HUES64 (cell line): ENCODE results near the gene DGKI.

Experiments
- H3K27ac ChIP-seq: 2 replicates; pipeline ENCODE4 v1.7.0; 2013; ENCODE audit warnings: low read depth, low read length, inconsistent platforms
- H3K27me3 ChIP-seq: 2 replicates; pipeline ENCODE4 v1.6.1; 2013; ENCODE audit warnings: mild to moderate bottlenecking, low read length; ENCODE audit not compliant: insufficient read depth
- H3K36me3 ChIP-seq: 2 replicates; pipeline ENCODE4 v1.6.1; 2013; ENCODE audit warnings: mild to moderate bottlenecking, low read length; ENCODE audit not compliant: insufficient read depth
- H3K4me1 ChIP-seq: 2 replicates; pipeline ENCODE4 v1.6.1; 2013; ENCODE audit warnings: mild to moderate bottlenecking, low read length, moderate library complexity; ENCODE audit not compliant: insufficient read depth
- H3K4me3 ChIP-seq: 2 replicates; pipeline ENCODE4 v1.5.1; 2013; ENCODE audit warnings: mild to moderate bottlenecking, low read length, moderate library complexity
- H3K9ac ChIP-seq: 2 replicates; pipeline ENCODE4 v1.6.1; 2013; ENCODE audit warnings: mild to moderate bottlenecking, low read depth, low read length
- H3K9me3 ChIP-seq: 2 replicates; pipeline ENCODE4 v1.6.1; 2013; ENCODE audit warnings: low read depth, low read length; ENCODE audit not compliant: insufficient read depth
- WGBS: fragments of 150-250, 120-280 bp; methylation state at CpG from one replicate; pipeline ENCODE4 v1.1.7; 2013; ENCODE audit warnings: missing lambda C conversion rate; 5-methylcytosine and 5-hydroxymethylcytosine counted together

Gene DGKI

DNA sequence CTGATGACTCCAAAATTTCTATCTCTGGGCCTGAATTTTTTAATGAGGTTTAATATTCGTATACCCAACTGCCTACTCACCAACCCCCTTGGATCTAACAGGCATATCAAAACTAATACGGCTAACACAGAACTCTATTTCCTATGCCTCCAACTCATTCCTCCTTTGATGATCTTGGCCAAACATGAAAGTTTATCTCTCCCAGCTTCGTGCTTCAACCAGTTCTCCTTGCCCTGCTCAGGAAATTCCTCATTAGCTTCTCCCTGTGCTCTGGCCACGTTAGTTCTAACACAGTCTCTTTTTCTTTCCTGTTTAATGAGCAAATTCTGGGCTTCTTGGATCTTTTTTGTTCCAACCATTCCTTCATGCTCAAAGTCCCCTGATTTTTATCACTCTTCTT is 364.3 kb downstream of the DGKI start:
- 89% methylated on average over 4 of the region's 4 CpGs for WGBS
- H3K27me3 ChIP-seq: no peaks in the 10 kb centered on the region
- no peaks in the 10 kb centered on the region for H3K4me1 ChIP-seq
- no peaks in the 10 kb centered on the region for H3K9me3 ChIP-seq
- no peak overlapping the region for H3K9ac ChIP-seq
- no peak overlapping the region for H3K27ac ChIP-seq
- H3K4me3 ChIP-seq: no peak overlapping the region
- H3K36me3 ChIP-seq: no peaks in the 10 kb centered on the region

DNA sequence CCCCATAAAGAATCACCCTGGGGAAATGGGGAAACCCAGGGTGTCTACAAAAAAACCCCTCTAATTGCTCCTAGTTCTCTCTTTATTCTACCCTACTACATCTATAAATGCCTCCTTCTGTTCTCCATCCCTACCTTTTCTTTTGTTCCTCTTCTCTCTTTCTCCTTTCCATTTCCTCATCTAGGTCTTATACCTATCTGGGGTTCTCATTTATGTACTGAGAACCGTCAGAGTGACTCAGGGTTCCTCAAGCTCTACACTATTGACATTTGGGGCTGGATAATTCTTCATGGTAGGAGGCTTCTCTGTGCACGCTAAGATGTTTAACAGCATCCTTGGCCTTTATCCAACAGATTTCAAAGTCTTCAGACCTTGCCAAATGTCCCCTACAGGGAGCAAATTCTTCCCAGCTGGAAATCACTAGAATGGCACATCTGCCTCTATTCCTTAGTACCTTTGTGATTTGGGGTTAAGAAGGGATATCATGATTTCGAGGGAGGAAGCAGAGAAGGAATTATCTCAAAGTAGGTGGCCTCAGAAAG is 365.9 kb downstream of the DGKI start:
- H3K4me3 ChIP-seq: no peak overlapping the region
- no peaks in the 10 kb centered on the region for H3K36me3 ChIP-seq
- no peaks in the 10 kb centered on the region for H3K4me1 ChIP-seq
- no peaks in the 10 kb centered on the region for H3K9me3 ChIP-seq
- H3K27me3 ChIP-seq: no peaks in the 10 kb centered on the region
- H3K9ac ChIP-seq: no peak overlapping the region
- H3K27ac ChIP-seq: no peak overlapping the region
- 85% methylated on average over 3 of the region's 3 CpGs for WGBS

- Histone ChIP-seq H3K4me3 (no peak overlapping the region), H3K27me3 (no peaks in the 10 kb centered on the region), H3K9ac (no peak overlapping the region), H3K9me3 (no peaks in the 10 kb centered on the region), H3K4me1 (no peaks in the 10 kb centered on the region), H3K36me3 (no peaks in the 10 kb centered on the region), H3K27ac (no peak overlapping the region)
- WGBS: 100% methylated on average over 1 of the region's 1 CpG
These were observed 366.4 kb downstream of the DGKI start for GRCh38 chr7:137480401-137480800.

DNA sequence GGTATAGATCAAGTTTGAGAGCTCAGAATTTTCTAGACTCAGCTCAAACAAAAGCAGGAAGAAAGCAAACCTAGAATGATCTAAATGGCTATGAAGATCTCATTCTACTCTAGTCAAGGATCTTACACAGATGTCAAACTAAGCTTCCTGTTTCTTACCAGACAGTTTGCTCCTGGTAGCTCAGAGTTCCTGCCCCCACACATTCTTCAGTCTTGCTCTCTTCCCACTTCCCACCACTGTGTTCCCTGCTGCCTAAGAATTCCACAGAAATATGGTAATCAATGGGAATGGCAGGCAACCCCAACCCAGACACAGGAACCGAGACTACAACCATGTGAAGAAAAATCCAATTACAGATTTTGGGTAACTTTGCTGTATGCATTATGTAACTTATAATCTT is 369.8 kb downstream of the DGKI start:
- WGBS: 100% methylated on average over 1 of the region's 1 CpG
- Histone ChIP-seq H3K4me1 (0 out of 2 replicates have a peak, but pooled peaks cover 3% of the 10 kb centered on the region), H3K4me3 (no peak overlapping the region), H3K9me3 (no peaks in the 10 kb centered on the region), H3K36me3 (no peaks in the 10 kb centered on the region), H3K27me3 (no peaks in the 10 kb centered on the region), H3K27ac (no peak overlapping the region), H3K9ac (no peak overlapping the region)

DNA sequence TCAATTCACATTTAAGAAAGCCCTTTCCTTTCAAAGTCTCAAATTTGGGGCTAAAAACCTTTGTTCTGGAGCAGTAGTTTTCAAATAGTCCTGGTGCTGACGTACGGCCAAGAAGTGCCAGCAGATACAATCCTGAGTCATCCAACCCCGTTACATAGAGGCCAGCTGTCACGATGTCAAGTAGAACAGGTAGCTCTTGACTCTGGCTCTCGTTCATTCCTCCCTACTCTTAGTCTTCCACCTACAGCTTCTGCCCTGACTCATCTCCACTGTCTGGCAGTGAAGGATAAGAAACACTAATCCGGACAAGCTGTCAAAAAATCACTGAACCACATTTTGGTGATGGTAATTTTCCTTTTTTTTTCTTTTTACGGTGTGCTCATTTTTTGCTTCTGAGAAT is 370.8 kb downstream of the DGKI start:
- no peaks in the 10 kb centered on the region for H3K36me3 ChIP-seq
- H3K4me1 ChIP-seq: 0 out of 2 replicates have a peak, but pooled peaks cover 3% of the 10 kb centered on the region
- H3K9ac ChIP-seq: no peak overlapping the region
- H3K4me3 ChIP-seq: no peak overlapping the region
- H3K9me3 ChIP-seq: no peaks in the 10 kb centered on the region
- H3K27me3 ChIP-seq: no peaks in the 10 kb centered on the region
- 93% methylated on average over 6 of the region's 7 CpGs for WGBS
- H3K27ac ChIP-seq: no peak overlapping the region

DNA sequence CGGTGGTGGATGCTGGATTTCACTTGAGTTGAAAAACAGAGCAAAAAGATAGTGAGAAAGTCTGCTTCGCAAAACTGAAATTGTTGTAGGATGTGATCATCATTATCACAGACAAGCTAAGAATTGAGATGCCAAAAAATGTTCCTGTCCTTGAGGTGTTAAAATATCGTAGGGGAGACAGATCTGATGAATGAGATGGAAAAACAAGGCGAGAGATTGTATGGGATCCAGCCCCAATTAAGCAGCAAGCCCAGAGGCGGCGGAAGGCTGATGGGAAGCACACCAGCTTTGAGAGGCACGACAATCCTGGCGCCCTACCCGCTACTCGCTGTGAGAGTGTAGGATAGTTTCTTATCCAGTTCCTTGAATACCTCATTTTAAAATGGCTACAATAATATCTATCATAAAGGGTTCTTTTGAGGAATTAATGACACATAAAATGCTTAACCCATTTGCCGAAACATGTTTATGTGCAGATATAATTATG is 372.2 kb downstream of the DGKI start:
- no peaks in the 10 kb centered on the region for H3K27me3 ChIP-seq
- no peaks in the 10 kb centered on the region for H3K9me3 ChIP-seq
- H3K9ac ChIP-seq: no peak overlapping the region
- 92% methylated on average over 10 of the region's 11 CpGs for WGBS
- H3K4me3 ChIP-seq: no peak overlapping the region
- no peak overlapping the region for H3K27ac ChIP-seq
- no peaks in the 10 kb centered on the region for H3K36me3 ChIP-seq
- 0 out of 2 replicates have a peak, but pooled peaks cover 3% of the 10 kb centered on the region for H3K4me1 ChIP-seq

DNA sequence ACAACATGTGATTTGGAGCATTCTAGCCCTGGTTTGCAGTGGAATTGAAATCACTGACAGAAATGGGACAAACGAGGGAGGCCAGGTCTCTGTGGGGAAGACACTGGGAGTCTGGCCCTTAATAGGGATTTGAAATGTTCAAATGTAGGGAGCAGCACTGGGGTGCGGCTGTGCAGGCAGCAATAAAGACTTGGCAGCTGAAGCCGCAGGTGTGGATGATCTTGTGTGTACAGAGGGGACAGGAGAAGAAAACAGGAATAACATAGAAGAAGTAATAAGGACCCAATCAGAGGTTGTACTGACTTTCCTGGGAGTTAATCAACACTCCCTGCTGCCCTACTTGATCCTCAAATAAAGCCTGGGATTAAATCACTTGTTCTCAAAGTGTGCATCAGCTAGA is 375.6 kb downstream of the DGKI start:
- no peak overlapping the region for H3K4me3 ChIP-seq
- no peaks in the 10 kb centered on the region for H3K36me3 ChIP-seq
- H3K27ac ChIP-seq: no peak overlapping the region
- no peaks in the 10 kb centered on the region for H3K27me3 ChIP-seq
- H3K4me1 ChIP-seq: 0 out of 2 replicates have a peak, but pooled peaks cover 3% of the 10 kb centered on the region
- H3K9ac ChIP-seq: no peak overlapping the region
- H3K9me3 ChIP-seq: no peaks in the 10 kb centered on the region
- WGBS: 93% methylated on average over 3 of the region's 3 CpGs

DNA sequence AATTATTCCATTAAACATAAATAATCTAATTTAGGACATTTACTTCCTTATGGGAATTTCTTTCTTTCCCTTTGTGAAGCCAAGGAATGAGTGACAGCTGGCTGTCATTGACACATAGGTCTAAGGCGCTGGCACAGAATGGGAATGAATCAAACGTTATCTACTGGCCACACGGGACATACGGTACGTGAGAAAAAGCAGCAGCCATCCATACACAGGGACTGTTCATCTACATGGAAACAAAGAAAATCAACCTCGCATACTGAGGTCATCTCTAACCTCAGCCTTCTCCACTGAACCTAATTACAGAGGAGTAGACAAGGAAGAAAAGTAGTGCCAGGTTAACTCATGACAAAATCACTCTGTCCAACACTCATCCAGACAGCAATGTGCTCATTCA is 376.9 kb downstream of the DGKI start:
- 0 out of 2 replicates have a peak, but pooled peaks cover 3% of the 10 kb centered on the region for H3K4me1 ChIP-seq
- H3K4me3 ChIP-seq: no peak overlapping the region
- H3K27me3 ChIP-seq: no peaks in the 10 kb centered on the region
- H3K27ac ChIP-seq: no peak overlapping the region
- no peak overlapping the region for H3K9ac ChIP-seq
- WGBS: 91% methylated on average over 6 of the region's 6 CpGs
- no peaks in the 10 kb centered on the region for H3K9me3 ChIP-seq
- H3K36me3 ChIP-seq: no peaks in the 10 kb centered on the region

DNA sequence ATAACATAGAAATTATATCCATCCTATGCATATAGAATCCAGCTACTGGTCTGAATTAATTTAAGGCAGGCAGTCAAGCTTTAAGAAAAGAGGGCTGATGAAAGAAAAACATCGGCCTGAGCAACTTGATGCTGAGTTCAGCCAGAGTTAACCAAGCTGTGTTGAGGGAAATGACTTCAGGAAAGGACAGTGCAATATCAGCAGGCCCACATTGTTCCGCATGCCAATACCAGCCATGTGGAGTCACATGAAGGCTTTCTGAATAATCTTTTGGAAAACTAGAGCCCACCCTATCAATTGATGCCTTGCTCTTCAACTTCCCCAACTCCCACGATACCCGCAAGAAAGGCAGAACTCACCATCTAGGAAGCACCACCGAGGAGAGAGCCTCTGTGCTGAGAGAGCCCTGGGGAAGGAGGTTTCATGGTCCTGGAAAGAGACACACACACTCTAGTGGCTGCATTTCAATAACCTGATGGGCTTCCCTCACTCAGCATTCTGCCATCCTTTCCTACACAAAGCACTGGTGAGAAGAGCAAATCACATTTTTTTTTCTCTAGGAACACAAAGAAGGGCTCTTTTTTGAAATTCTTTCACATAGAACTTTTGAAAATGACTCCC is 377.5 kb downstream of the DGKI start:
- no peaks in the 10 kb centered on the region for H3K27me3 ChIP-seq
- H3K4me1 ChIP-seq: 0 out of 2 replicates have a peak, but pooled peaks cover 3% of the 10 kb centered on the region
- H3K9ac ChIP-seq: no peak overlapping the region
- H3K4me3 ChIP-seq: no peak overlapping the region
- no peaks in the 10 kb centered on the region for H3K9me3 ChIP-seq
- no peaks in the 10 kb centered on the region for H3K36me3 ChIP-seq
- WGBS: 86% methylated on average over 5 of the region's 5 CpGs
- H3K27ac ChIP-seq: no peak overlapping the region

- Histone ChIP-seq H3K36me3 (no peaks in the 10 kb centered on the region), H3K4me1 (no peaks in the 10 kb centered on the region), H3K27me3 (no peaks in the 10 kb centered on the region), H3K27ac (no peak overlapping the region), H3K4me3 (no peak overlapping the region), H3K9me3 (no peaks in the 10 kb centered on the region), H3K9ac (no peak overlapping the region)
- 97% methylated on average over 5 of the region's 5 CpGs for WGBS
These were observed 383.9 kb downstream of the DGKI start for GRCh38 chr7:137462847-137463246.

- H3K9me3 ChIP-seq: no peaks in the 10 kb centered on the region
- no peaks in the 10 kb centered on the region for H3K36me3 ChIP-seq
- 92% methylated on average over 4 of the region's 4 CpGs for WGBS
- no peaks in the 10 kb centered on the region for H3K27me3 ChIP-seq
- H3K4me1 ChIP-seq: no peaks in the 10 kb centered on the region
- no peak overlapping the region for H3K4me3 ChIP-seq
- H3K9ac ChIP-seq: no peak overlapping the region
- H3K27ac ChIP-seq: no peak overlapping the region
These were observed 384.6 kb downstream of the DGKI start for GRCh38 chr7:137462074-137462715.
